Erythroblast (primary cell): ENCODE data around the gene ST3GAL4.

ENCODE experiments used
- GATA1 ChIP-seq: IDR thresholded peaks from 2 replicates; pipeline ENCODE4 v1.6.1; 2011; ENCODE audit warnings: low read depth, mild to moderate bottlenecking, control low read depth, low read length, moderate library complexity
- POLR2A ChIP-seq: IDR thresholded peaks from 2 replicates; pipeline ENCODE4 v1.6.1; 2011; ENCODE audit warnings: mild to moderate bottlenecking, low read length

GRCh38 chr11:126398296-126398695, 42.8 kb downstream of the ST3GAL4 start:
- TF ChIP-seq POLR2A (no peak), GATA1 (no peak)
